Nephron (organoid): ENCODE measurements around the gene FNIP2.
A peak's percentile ranks its signal among the peaks of the same experiment; 100 is the strongest.

ENCODE experiments used
- H3K27ac Mint-ChIP-seq, 3 experiments: 2 replicates each; pipeline ENCODE4 v1.8.0; 2020; ENCODE audit warnings: mixed read lengths in 3 of 3, mild to moderate bottlenecking in 2 of 3, moderate library complexity in 1 of 3
- H3K27me3 Mint-ChIP-seq: 2 replicates; pipeline ENCODE4 v1.8.0; 2021; ENCODE audit warnings: low read depth, mild to moderate bottlenecking, moderate library complexity, mixed read lengths
- H3K36me3 Mint-ChIP-seq: 2 replicates; pipeline ENCODE4 v1.8.0; 2020; ENCODE audit warnings: low read depth, mixed read lengths
- H3K4me1 Mint-ChIP-seq: 2 replicates; pipeline ENCODE4 v1.8.0; 2020; ENCODE audit warnings: mixed read lengths
- H3K4me3 Mint-ChIP-seq, 3 experiments: 2 replicates each; pipeline ENCODE4 v1.8.0; 2020; ENCODE audit warnings: mild to moderate bottlenecking in 3 of 3, mixed read lengths in 3 of 3, moderate library complexity in 2 of 3
- H3K9me3 Mint-ChIP-seq: 2 replicates; pipeline ENCODE4 v1.8.0; 2020; ENCODE audit warnings: mixed read lengths
- TF ChIP-seq, protein P1 (sequence below), 3 experiments: fragments of 200-600 bp; sonication (generic); IDR thresholded peaks; one replicate each; pipeline ENCODE4 v1.5.0; 2021; ENCODE audit warnings: antibody characterized with exemption in 3 of 3; ENCODE audit not compliant: unreplicated experiment in 3 of 3

Gene FNIP2

DNA sequence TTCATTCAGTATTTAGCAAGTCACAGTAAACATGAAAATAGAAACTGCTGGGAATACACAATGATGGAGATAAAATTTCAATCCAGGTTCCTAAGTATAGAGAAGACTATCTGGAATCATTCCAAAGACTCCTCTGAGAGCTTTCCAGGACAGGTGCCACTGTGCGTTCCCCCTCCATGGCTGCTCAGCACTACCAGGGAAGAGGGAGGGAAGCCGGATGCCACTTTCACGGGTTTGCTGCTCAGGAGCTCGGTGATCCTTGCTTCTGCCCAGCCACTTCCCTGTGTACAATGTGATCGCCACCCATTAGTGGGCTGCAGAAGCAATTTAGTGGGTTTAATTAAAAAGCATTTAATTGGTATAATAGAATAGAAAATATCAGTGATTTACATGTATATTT lies 94.5 kb downstream of the FNIP2 start:
- peaks cover 57% of the 10 kb centered on the region for H3K36me3 Mint-ChIP-seq
- H3K27ac Mint-ChIP-seq = no peak overlapping the region
- no peaks in the 10 kb centered on the region for H3K9me3 Mint-ChIP-seq
- TF ChIP-seq, protein P1, sequence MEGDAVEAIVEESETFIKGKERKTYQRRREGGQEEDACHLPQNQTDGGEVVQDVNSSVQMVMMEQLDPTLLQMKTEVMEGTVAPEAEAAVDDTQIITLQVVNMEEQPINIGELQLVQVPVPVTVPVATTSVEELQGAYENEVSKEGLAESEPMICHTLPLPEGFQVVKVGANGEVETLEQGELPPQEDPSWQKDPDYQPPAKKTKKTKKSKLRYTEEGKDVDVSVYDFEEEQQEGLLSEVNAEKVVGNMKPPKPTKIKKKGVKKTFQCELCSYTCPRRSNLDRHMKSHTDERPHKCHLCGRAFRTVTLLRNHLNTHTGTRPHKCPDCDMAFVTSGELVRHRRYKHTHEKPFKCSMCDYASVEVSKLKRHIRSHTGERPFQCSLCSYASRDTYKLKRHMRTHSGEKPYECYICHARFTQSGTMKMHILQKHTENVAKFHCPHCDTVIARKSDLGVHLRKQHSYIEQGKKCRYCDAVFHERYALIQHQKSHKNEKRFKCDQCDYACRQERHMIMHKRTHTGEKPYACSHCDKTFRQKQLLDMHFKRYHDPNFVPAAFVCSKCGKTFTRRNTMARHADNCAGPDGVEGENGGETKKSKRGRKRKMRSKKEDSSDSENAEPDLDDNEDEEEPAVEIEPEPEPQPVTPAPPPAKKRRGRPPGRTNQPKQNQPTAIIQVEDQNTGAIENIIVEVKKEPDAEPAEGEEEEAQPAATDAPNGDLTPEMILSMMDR (IDR thresholded peaks at IDR 0.05; ENCODE audit: unreplicated experiment in 3 of 3) = no peak
- no peaks in the 10 kb centered on the region for H3K4me1 Mint-ChIP-seq
- no peaks in the 10 kb centered on the region for H3K27me3 Mint-ChIP-seq
- H3K4me3 Mint-ChIP-seq = no peak overlapping the region

GRCh38 chr4:158865520-158866177 lies 96.8 kb downstream of the FNIP2 start:
- no peak overlapping the region for H3K4me3 Mint-ChIP-seq

GRCh38 chr4:158869001-158869400 lies 100.2 kb downstream of the FNIP2 start:
- Mint-ChIP-seq H3K4me1 (peaks cover 24% of the 10 kb centered on the region), H3K36me3 (peaks cover 40% of the 10 kb centered on the region), H3K4me3 (no peak overlapping the region), H3K27me3 (no peaks in the 10 kb centered on the region), H3K27ac (peak overlapping the region in 1 of 3 experiments; percentile 59), H3K9me3 (no peaks in the 10 kb centered on the region)
- TF ChIP-seq, protein P1 (IDR thresholded peaks at IDR 0.05; ENCODE audit: unreplicated experiment in 3 of 3) = no peak

More at GRCh38 chr4:158865520-158866177, 96.8 kb downstream of the FNIP2 start:
- Mint-ChIP-seq H3K27ac (no peak overlapping the region), H3K9me3 (no peaks in the 10 kb centered on the region), H3K27me3 (no peaks in the 10 kb centered on the region), H3K4me1 (no peaks in the 10 kb centered on the region), H3K36me3 (peaks cover 56% of the 10 kb centered on the region)
- TF ChIP-seq, protein P1 (IDR thresholded peaks at IDR 0.05; ENCODE audit: unreplicated experiment in 3 of 3) = no peak

DNA sequence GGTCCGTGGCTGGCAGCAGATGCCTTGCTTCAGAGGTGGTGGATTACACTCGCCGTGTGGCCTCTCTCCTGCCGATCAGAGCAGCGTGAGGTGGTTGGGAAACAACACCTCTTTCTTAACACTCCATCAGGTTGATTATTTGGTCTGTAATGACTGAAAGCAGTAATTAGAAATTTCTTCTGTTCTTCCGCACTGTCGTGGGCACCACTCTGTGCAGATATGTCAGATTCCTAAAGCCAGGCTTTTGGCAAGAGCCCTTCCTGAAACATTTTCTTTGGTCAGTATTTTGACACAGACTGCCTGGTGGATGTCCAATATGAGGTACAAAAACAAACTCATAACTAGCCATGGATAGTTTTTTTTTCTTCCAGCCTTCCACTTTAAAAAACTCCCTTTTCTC lies 100.9 kb downstream of the FNIP2 start:
- no peak overlapping the region for H3K27ac Mint-ChIP-seq
- H3K4me1 Mint-ChIP-seq = peaks cover 24% of the 10 kb centered on the region
- H3K36me3 Mint-ChIP-seq = peaks cover 34% of the 10 kb centered on the region
- TF ChIP-seq, protein P1 (IDR thresholded peaks at IDR 0.05; ENCODE audit: unreplicated experiment in 3 of 3) = no peak
- H3K9me3 Mint-ChIP-seq = no peaks in the 10 kb centered on the region
- no peaks in the 10 kb centered on the region for H3K27me3 Mint-ChIP-seq
- no peak overlapping the region for H3K4me3 Mint-ChIP-seq

GRCh38 chr4:158870282-158870625 lies 101.4 kb downstream of the FNIP2 start:
- Mint-ChIP-seq H3K9me3 (no peaks in the 10 kb centered on the region), H3K36me3 (peaks cover 32% of the 10 kb centered on the region), H3K4me1 (peaks cover 24% of the 10 kb centered on the region), H3K4me3 (no peak overlapping the region), H3K27me3 (no peaks in the 10 kb centered on the region), H3K27ac (peak overlapping the region in 1 of 3 experiments; percentile 52)
- TF ChIP-seq, protein P1 (IDR thresholded peaks at IDR 0.05; ENCODE audit: unreplicated experiment in 3 of 3) = no peak
